Thymus (tissue), 14 donors: ENCODE results near the gene ETV5. TPM values are rescaled to one million over a fixed set of nuclear protein-coding genes. Genes with fewer than 3 reads are reported as not detected.

ENCODE experiments used
- DNase-seq, 9 donors: peaks; one replicate each; pipeline ENCODE4 v3.0.0-alpha.2; 2013; ENCODE audit warnings: low spot score in 9 of 9, low read depth in 6 of 9, missing footprints in 1 of 9
- H3K27ac ChIP-seq, 2 donors: one replicate each; pipeline ENCODE4 v1.5.1; 2013; ENCODE audit warnings: control low read depth in 1 of 2, low read depth in 1 of 2, low read length in 1 of 2, mild to moderate bottlenecking in 1 of 2, moderate library complexity in 1 of 2
- H3K27me3 ChIP-seq, 2 donors: one replicate each; pipeline ENCODE4 v1.5.1; 2013; ENCODE audit warnings: low read length in 1 of 2; ENCODE audit not compliant: control insufficient read depth in 2 of 2, insufficient read depth in 1 of 2
- H3K36me3 ChIP-seq, 2 donors: one replicate each; pipeline ENCODE4 v1.5.1; 2013; ENCODE audit warnings: low read length in 1 of 2, mild to moderate bottlenecking in 1 of 2, moderate library complexity in 1 of 2; ENCODE audit not compliant: control insufficient read depth in 2 of 2, insufficient read depth in 2 of 2
- H3K4me1 ChIP-seq, 2 donors: one replicate each; pipeline ENCODE4 v1.5.1; 2013; ENCODE audit warnings: low read length in 2 of 2; ENCODE audit not compliant: control insufficient read depth in 2 of 2, insufficient read depth in 2 of 2
- H3K4me3 ChIP-seq, 2 donors: one replicate each; pipeline ENCODE4 v1.5.1; 2013; ENCODE audit warnings: low read length in 2 of 2, control low read depth in 1 of 2, mild to moderate bottlenecking in 1 of 2
- H3K9me3 ChIP-seq, 2 donors: one replicate each; pipeline ENCODE4 v1.5.1; 2013; ENCODE audit warnings: low read length in 1 of 2, mild to moderate bottlenecking in 1 of 2; ENCODE audit not compliant: control insufficient read depth in 2 of 2, insufficient read depth in 1 of 2
- WGBS: extraction: QIAGEN DNeasy Blood & Tissue Kit; methylation state at CpG from one replicate; pipeline ENCODE4 v1.1.7; 2013; 5-methylcytosine and 5-hydroxymethylcytosine counted together
- long read RNA-seq, 10 donors: transcript quantifications; one replicate each; lab custom pipeline, GENCODE V29; 2026
- polyA plus RNA-seq: library from polyadenylated mRNA; stranded (reverse); fragments of 200-250 nt; gene quantifications from one replicate; pipeline ENCODE4 v1.2.3, GENCODE V29; 2013
- total RNA-seq: library from RNA; stranded (reverse); fragments of 120-200 nt; gene quantifications from one replicate; pipeline ENCODE4 v1.2.4, GENCODE V29; 2013
- donor health status: healthy.

The ETV5 gene
- total RNA-seq (11.0 TPM), polyA plus RNA-seq (4.9 TPM)
- long read RNA-seq, donor 1 = 0 reads
- long read RNA-seq, donor 2 = 0 reads
- long read RNA-seq, donor 3, partial matches to known transcripts = 0 of 2 reads
- long read RNA-seq, donor 3, other reads (novel, unspliced or antisense) = 0 of 2 reads
- long read RNA-seq, donor 4, partial matches to known transcripts = 0 of 2 reads
- long read RNA-seq, donor 4, other reads (novel, unspliced or antisense) = 0 of 2 reads
- long read RNA-seq, donor 5, partial matches to known transcripts = 0 of 1 reads
- long read RNA-seq, donor 5, other reads (novel, unspliced or antisense) = 0 of 1 reads
- long read RNA-seq, donor 6, partial matches to known transcripts = 0 of 1 reads
- long read RNA-seq, donor 6, other reads (novel, unspliced or antisense) = 0 of 1 reads
- long read RNA-seq, donor 7, partial matches to known transcripts = 0 of 1 reads
- long read RNA-seq, donor 7, other reads (novel, unspliced or antisense) = 0 of 1 reads
- long read RNA-seq, donor 8 = 0 reads
- long read RNA-seq, donor 9, full-length matches to known transcripts = 2 of 2 reads
- long read RNA-seq, donor 9, partial matches to known transcripts = 0 of 2 reads
- long read RNA-seq, donor 9, other reads (novel, unspliced or antisense) = 0 of 2 reads
- long read RNA-seq, donor 10 = 0 reads

DNA sequence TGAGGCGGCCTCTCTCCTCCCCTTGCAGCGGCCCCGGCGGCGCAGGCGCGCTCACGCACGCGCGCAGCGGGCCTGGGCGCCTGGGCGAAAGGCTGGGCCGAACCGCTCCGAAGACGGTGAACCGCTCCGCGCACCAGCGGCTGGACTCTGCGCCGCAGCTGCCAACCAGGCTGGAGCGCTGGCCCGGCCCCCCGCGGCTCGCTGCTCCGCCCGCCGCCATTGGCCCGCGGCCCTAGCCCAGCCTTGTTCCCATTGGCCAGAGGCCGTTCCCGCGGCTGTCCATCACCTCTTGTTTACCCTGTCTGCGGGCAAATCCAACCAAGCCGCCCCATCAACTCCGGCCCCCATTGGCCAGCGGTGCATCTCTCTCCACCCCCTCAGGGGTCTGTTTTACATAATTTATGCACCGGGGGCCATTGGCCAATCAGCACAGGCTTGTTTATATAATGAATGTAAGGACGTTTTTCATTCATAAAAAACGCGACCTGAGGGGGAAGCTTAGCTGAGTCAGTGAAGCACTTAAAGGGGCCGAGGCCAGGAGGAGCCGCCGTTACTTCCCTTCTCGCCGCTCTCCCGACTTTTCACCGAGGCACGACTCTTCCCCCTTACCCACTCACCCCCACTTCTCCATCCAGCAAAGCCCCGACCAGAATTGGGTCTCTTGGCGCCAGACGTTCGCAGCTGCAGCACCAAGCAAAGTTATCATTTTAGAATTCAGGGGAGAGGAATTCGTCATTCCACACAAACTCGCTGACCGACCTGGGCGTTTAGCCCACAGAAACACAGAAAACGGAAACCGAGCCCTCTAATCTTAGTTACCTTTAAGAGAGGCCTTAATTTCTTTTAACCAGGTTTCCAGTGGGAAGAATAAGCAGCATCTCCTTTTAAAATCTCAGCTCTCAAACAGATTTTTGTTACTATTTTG is at the start of gene ETV5:
Gene ETV5, minus strand, starts transcription at position 149 of the 925 bp plus-strand sequence. CDS start 3,221 bp downstream, outside the sequence.
- DNase-seq = peak; percentile 79 to 97 (median 88)
- Histone ChIP-seq H3K36me3 (no peaks in the 10 kb centered on the region), H3K4me1 (peaks cover 7 to 40% of the 10 kb centered on the region in 2 donors), H3K4me3 (peak within 1 kb of the TSS; percentile 47 to 60), H3K27me3 (peaks cover 62 to 85% of the 10 kb centered on the region in 2 donors), H3K27ac (peak within 1 kb of the TSS in 1 of 2 donors; percentile 38), H3K9me3 (peaks cover 0 to 11% of the 10 kb centered on the region in 2 donors)
- WGBS = under 1% methylated on average over 63 of the region's 63 CpGs

DNA sequence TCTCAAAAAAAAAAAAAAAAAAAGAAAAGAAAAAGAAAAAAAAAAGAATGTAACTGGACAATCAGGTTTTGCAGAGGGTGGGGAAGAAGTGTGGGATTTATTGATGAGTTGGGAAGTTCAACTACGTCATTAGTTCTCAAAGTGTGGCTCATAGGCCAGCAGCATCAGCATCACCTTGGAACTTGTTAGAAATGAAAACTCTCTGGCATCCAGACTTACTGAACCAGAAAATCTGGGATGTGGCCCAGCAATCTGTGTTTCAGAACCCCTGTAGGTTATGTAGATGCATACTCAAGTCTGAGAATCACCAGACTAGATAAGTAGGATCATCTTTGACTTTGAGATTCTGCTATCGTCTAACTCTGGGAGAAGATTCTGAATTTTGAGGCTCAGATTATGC is 45.8 kb upstream of the ETV5 start:
- Histone ChIP-seq H3K4me1 (peaks cover 0 to 3% of the 10 kb centered on the region in 2 donors), H3K4me3 (no peak overlapping the region), H3K9me3 (no peaks in the 10 kb centered on the region), H3K27me3 (peaks cover 0 to 10% of the 10 kb centered on the region in 2 donors), H3K36me3 (no peaks in the 10 kb centered on the region), H3K27ac (no peak overlapping the region)
- DNase-seq = no peak
- WGBS = 95% methylated on average over 2 of the region's 2 CpGs

DNA sequence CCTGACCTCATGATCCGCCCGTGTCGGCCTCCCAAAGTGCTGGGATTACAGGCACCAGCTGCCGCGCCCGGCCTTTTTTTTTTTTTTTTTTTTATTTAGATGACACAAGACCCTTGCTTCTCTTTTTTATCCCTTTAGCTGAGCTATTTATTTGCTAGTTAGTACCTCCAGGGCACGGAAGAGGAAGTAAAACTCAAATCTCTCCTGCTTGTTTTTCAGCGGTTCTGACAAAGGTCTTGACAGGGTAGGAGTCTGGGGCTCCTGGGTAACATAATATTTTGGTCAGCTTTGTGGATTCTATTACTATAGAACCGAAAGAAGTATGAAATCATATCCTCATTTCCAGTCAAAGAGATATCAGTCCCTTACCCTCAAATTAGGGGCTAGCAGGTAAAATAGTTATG is 44.0 kb upstream of the ETV5 start:
- peaks cover 0 to 12% of the 10 kb centered on the region in 2 donors for H3K27me3 ChIP-seq
- peak in 1 of 9 donors; percentile 32 for DNase-seq
- 13% methylated on average over 9 of the region's 9 CpGs for WGBS
- no peak overlapping the region for H3K4me3 ChIP-seq
- H3K9me3 ChIP-seq = no peaks in the 10 kb centered on the region
- peaks cover 0 to 3% of the 10 kb centered on the region in 2 donors for H3K4me1 ChIP-seq
- no peaks in the 10 kb centered on the region for H3K36me3 ChIP-seq
- H3K27ac ChIP-seq = no peak overlapping the region

GRCh38 chr3:186152361-186152798 is 43.5 kb upstream of the ETV5 start:
- Histone ChIP-seq H3K9me3 (no peaks in the 10 kb centered on the region), H3K4me3 (no peak overlapping the region), H3K4me1 (peaks cover 0 to 3% of the 10 kb centered on the region in 2 donors), H3K36me3 (no peaks in the 10 kb centered on the region), H3K27ac (no peak overlapping the region), H3K27me3 (peaks cover 0 to 12% of the 10 kb centered on the region in 2 donors)
- WGBS = 79% methylated on average over 8 of the region's 8 CpGs
- DNase-seq = no peak

DNA sequence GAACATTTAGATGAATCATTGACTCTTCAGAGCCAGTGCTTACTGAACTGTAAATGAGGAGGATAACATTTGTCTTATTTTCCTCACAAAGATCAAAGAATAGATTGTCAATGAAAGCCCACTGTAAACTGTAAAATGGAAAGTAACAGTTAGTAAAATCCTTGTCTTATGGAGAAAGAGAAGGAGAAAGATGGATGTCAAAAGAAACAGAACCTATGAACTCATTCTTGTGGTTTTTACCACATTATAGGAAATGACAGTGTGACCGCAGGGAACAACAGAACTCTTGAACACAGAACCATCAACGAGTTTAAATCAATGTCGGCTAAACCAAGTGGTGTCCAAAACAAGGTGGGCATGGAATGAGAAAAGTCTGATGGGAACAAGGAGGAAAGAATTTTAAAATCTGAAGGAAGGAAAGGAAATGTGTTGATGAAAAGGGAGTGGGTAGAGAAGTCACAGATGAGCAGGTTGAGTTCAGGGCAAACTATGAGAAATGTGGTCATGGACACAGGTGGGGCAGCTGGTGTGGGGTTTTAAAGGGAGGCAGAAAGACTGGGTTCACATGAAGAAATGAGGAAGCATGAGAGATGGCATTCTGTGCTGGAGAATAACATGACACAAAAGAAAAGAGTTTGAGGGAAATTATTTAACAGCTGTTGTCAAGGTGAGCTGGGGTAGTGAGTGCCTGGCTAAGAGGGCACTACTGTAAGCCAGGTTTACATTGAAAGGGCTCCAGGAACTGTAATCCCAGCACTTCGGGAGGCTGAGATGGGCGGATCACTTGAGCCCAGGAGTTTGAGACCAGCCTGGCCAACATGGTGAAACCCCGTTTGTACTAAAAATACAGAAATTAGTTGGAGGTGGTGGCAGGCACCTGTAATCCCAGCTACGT is 42.4 kb upstream of the ETV5 start:
- H3K9me3 ChIP-seq = no peaks in the 10 kb centered on the region
- peak in 1 of 9 donors; percentile 51 for DNase-seq
- H3K36me3 ChIP-seq = no peaks in the 10 kb centered on the region
- no peak overlapping the region for H3K4me3 ChIP-seq
- WGBS = 59% methylated on average over 7 of the region's 7 CpGs
- peaks cover 0 to 3% of the 10 kb centered on the region in 2 donors for H3K4me1 ChIP-seq
- H3K27me3 ChIP-seq = peaks cover 0 to 12% of the 10 kb centered on the region in 2 donors
- no peak overlapping the region for H3K27ac ChIP-seq

DNA sequence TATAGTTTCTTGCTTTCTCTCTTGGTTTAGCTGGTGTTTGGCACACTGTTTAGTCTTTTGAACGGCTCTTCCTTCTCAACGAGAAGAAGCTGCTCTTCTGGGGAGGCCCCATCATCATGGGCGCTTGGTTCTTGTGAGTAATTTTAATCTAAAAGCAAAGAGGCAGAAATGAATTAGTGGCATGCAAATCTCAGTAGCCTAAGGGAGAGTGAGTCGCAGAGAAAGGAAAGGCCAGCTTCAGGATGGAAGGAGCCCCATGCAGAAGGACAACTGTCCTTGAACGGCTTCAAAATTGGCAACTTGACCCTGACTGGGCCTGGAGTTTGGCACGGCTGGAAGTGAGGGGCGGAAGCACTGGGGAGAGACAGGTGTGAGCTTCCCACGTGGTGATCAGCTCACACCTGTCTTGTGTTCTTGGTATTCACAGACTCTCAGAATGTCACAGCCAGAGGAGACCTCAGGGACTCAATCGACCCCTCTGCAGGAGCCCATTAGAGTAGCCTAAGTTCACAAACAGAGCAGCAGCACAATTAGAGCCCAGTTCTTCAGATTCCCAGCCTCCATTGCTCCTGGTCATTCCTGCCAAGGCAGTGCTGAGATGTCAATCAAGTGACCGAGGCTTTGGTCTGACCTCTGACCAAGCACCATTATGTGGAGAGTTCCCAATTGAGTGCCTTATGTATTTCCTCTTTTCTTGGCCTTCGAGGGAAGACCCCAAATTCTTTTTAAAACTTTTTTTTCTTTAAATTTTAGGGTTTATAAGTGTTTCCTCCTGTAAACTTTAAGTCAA is 41.3 kb upstream of the ETV5 start:
- Histone ChIP-seq H3K9me3 (no peaks in the 10 kb centered on the region), H3K27ac (no peak overlapping the region), H3K4me1 (peaks cover 0 to 3% of the 10 kb centered on the region in 2 donors), H3K27me3 (peaks cover 0 to 12% of the 10 kb centered on the region in 2 donors), H3K36me3 (no peaks in the 10 kb centered on the region), H3K4me3 (no peak overlapping the region)
- WGBS = 91% methylated on average over 11 of the region's 11 CpGs
- DNase-seq = no peak

DNA sequence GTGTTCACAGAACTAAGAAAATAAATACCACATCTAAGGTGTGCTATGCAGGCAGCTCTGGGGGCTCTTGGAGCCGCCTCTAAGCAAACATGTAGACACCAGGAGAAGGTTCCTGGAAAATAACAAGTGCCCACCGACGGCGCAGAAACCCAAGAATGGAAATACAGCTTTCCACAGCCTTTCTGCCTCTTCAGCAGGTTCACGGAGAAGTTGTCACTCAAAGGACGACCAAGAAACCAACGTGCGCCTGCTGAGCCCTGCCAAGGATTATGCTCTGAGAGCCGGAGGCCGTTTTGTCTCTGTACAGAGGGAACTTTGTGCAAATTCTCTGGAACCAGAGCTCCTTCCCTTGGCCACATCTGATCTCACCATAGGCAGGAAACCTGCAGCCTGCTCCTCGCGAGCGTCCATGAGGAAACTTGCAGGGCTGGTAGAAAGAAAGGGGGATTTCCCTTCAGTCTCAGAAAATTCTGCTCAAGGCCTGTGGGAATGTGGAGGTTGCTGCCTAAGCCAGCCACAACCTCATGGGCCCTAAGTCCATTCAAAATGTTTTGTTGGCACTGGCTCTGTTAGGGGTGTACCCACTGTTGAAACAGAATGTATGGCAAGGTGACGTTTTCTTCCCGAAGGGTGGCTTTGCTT is 40.6 kb upstream of the ETV5 start:
- WGBS = 84% methylated on average over 15 of the region's 15 CpGs

More for the DNA sequence above, 40.6 kb upstream of the ETV5 start:
- Histone ChIP-seq H3K4me1 (peaks cover 0 to 3% of the 10 kb centered on the region in 2 donors), H3K27me3 (peaks cover 0 to 12% of the 10 kb centered on the region in 2 donors), H3K27ac (no peak overlapping the region), H3K4me3 (no peak overlapping the region), H3K9me3 (no peaks in the 10 kb centered on the region), H3K36me3 (no peaks in the 10 kb centered on the region)
- no peak for DNase-seq
